Naive thymus-derived CD4-positive, alpha-beta T cell (primary cell): Measurements from ENCODE around the gene NEURL1B. TPM values are rescaled to one million over a fixed set of nuclear protein-coding genes. Genes with fewer than 3 reads are reported as not detected.

Experiments used
- microRNA-seq: library from miRNA; unstranded; fragments of <30 nt; microRNA quantifications from one replicate; pipeline ENCODE4 v1.2.0, GENCODE V29; 2022; ENCODE audit warnings: borderline microRNAs expressed
- polyA plus RNA-seq, 2 donors: library from polyadenylated mRNA; unstranded; fragments of 300-500 nt; fragmentation: Illumina TruSeq; gene quantifications; one replicate each; pipeline ENCODE4 v1.2.3, GENCODE V29; 2021
- total RNA-seq, 6 experiments: library from RNA in 5 of 6; stranded (reverse) in 5 of 6; gene quantifications; 1 replicate in 5 of 6; 2 replicates in 1 of 6; pipeline ENCODE4 v1.2.3 and lab custom pipeline; 2021 to 2026

NEURL1B gene
- total and polyA plus RNA-seq, 7 experiments from 2014 or later = 0.05 to 3.4 (median 0.27) TPM; not detected in 1

Small RNA genes lying within 50 kb of the gene (microRNA-seq; reads per million reads assigned to microRNA genes)
- gene MIR5003 = not detected

Other genes with a start within 250 kb of the NEURL1B start
- gene SH3PXD2B, start 186.7 kb upstream of the NEURL1B start, total RNA-seq = 1 to 10 TPM in 1 of 5 experiments, under 1 TPM in 4; 0.15 to 1.1 (median 0.34) TPM
- gene SH3PXD2B, start 186.7 kb upstream of the NEURL1B start, polyA plus RNA-seq = under 1 TPM in 1 of 2 donors, not detected in 1; 0.21 TPM
- gene DUSP1, start 129.9 kb downstream of the NEURL1B start, total RNA-seq = 1,000 to 10,000 TPM in 2 of 5 experiments, 10 to 100 TPM in 2, 1 to 10 TPM in 1; 5.4 to 2,522 (median 40.7) TPM
- gene DUSP1, start 129.9 kb downstream of the NEURL1B start, polyA plus RNA-seq = 10 to 100 TPM; 53.5 to 81.3 TPM
- gene ERGIC1, start 193.0 kb downstream of the NEURL1B start, total RNA-seq = 10 to 100 TPM; 44.4 to 71.3 (median 53.5) TPM
- gene ERGIC1, start 193.0 kb downstream of the NEURL1B start, polyA plus RNA-seq = 10 to 100 TPM; 18.3 to 18.9 TPM